ENCODE data around the gene CENPV. TPM values are rescaled to one million over a fixed set of nuclear protein-coding genes. Genes with fewer than 3 reads are reported as not detected.

The CENPV gene
- total and polyA plus RNA-seq, 2 of the 13 experiments (the other 11 are each of a cell fraction or from before 2014, with no cell fraction given) = 193 to 292 TPM

DNA sequence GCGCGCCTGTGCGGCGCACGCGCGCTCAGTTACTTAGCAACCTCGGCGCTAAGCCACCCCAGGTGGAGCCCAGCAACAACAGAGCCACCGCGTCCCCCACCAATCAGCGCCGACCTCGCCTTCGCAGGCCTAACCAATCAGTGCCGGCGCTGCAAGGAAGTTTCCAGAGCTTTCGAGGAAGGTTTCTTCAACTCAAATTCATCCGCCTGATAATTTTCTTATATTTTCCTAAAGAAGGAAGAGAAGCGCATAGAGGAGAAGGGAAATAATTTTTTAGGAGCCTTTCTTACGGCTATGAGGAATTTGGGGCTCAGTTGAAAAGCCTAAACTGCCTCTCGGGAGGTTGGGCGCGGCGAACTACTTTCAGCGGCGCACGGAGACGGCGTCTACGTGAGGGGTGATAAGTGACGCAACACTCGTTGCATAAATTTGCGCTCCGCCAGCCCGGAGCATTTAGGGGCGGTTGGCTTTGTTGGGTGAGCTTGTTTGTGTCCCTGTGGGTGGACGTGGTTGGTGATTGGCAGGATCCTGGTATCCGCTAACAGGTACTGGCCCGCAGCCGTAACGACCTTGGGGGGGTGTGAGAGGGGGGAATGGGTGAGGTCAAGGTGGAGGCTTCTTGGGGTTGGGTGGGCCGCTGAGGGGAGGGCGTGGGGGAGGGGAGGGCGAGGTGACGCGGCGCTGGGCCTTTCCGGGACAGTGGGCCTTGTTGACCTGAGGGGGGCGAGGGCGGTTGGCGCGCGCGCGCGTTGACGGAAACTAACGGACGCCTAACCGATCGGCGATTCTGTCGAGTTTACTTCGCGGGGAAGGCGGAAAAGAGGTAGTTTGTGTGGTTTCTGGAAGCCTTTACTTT is 27.6 kb upstream of the CENPV start, which contains the start of gene UBB (continued):
- TF ChIP-seq SP1 (IDR thresholded peaks at IDR 0.05) = no peak
- peak; percentile 84 for TF ChIP-seq SP1 (CRISPR knock-in tag; IDR thresholded peaks at IDR 0.05)
- TF ChIP-seq, protein P1, sequence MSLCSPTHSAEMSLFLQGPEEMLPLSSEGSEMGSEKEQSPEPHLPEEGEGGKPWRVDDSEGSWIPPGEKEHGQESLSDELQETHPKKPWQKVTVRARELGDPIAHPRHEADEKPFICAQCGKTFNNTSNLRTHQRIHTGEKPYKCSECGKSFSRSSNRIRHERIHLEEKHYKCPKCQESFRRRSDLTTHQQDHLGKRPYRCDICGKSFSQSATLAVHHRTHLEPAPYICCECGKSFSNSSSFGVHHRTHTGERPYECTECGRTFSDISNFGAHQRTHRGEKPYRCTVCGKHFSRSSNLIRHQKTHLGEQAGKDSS (CRISPR knock-in tag; IDR thresholded peaks at IDR 0.05; ENCODE audit: borderline replicate concordance, low read depth) = peak; percentile 70; the same call in 1 of the 2 replicates
- TF ChIP-seq, protein P2, sequence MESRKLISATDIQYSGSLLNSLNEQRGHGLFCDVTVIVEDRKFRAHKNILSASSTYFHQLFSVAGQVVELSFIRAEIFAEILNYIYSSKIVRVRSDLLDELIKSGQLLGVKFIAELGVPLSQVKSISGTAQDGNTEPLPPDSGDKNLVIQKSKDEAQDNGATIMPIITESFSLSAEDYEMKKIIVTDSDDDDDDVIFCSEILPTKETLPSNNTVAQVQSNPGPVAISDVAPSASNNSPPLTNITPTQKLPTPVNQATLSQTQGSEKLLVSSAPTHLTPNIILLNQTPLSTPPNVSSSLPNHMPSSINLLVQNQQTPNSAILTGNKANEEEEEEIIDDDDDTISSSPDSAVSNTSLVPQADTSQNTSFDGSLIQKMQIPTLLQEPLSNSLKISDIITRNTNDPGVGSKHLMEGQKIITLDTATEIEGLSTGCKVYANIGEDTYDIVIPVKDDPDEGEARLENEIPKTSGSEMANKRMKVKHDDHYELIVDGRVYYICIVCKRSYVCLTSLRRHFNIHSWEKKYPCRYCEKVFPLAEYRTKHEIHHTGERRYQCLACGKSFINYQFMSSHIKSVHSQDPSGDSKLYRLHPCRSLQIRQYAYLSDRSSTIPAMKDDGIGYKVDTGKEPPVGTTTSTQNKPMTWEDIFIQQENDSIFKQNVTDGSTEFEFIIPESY (CRISPR knock-in tag; IDR thresholded peaks at IDR 0.05) = no peak
- no peak for TF ChIP-seq KLF13 (CRISPR knock-in tag; IDR thresholded peaks at IDR 0.05)
- no peak for TF ChIP-seq RARA (CRISPR knock-in tag; IDR thresholded peaks at IDR 0.05)
- TF ChIP-seq JDP2 (CRISPR knock-in tag; IDR thresholded peaks at IDR 0.05; ENCODE audit: borderline replicate concordance) = no peak
- TF ChIP-seq FOXA1 (IDR thresholded peaks at IDR 0.05) = no peak
- TF ChIP-seq FOXA1 (CRISPR knock-in tag; IDR thresholded peaks at IDR 0.05) = peak; percentile 88
- TF ChIP-seq, protein P3, sequence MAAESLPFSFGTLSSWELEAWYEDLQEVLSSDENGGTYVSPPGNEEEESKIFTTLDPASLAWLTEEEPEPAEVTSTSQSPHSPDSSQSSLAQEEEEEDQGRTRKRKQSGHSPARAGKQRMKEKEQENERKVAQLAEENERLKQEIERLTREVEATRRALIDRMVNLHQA (CRISPR knock-in tag; IDR thresholded peaks at IDR 0.05) = no peak; the same call in 1 of the 2 replicates
- TF ChIP-seq CAMTA2 (CRISPR knock-in tag; IDR thresholded peaks at IDR 0.05; ENCODE audit: borderline replicate concordance) = no peak
- no peak for TF ChIP-seq NFE2L1 (CRISPR knock-in tag; IDR thresholded peaks at IDR 0.05; ENCODE audit: borderline replicate concordance)
- TF ChIP-seq CREM (IDR thresholded peaks at IDR 0.05) = peak; percentile 92
- 0 out of 2 replicates have a peak, but pooled peaks have one; percentile 58 for TF ChIP-seq CREM (CRISPR knock-in tag; IDR thresholded peaks at IDR 0.05)
- TF ChIP-seq ZNF44 (CRISPR knock-in tag; IDR thresholded peaks at IDR 0.05) = no peak
- TF ChIP-seq, protein P4, sequence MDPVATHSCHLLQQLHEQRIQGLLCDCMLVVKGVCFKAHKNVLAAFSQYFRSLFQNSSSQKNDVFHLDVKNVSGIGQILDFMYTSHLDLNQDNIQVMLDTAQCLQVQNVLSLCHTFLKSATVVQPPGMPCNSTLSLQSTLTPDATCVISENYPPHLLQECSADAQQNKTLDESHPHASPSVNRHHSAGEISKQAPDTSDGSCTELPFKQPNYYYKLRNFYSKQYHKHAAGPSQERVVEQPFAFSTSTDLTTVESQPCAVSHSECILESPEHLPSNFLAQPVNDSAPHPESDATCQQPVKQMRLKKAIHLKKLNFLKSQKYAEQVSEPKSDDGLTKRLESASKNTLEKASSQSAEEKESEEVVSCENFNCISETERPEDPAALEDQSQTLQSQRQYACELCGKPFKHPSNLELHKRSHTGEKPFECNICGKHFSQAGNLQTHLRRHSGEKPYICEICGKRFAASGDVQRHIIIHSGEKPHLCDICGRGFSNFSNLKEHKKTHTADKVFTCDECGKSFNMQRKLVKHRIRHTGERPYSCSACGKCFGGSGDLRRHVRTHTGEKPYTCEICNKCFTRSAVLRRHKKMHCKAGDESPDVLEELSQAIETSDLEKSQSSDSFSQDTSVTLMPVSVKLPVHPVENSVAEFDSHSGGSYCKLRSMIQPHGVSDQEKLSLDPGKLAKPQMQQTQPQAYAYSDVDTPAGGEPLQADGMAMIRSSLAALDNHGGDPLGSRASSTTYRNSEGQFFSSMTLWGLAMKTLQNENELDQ (CRISPR knock-in tag; IDR thresholded peaks at IDR 0.05; ENCODE audit: borderline replicate concordance) = no peak
- TF ChIP-seq, protein P5, sequence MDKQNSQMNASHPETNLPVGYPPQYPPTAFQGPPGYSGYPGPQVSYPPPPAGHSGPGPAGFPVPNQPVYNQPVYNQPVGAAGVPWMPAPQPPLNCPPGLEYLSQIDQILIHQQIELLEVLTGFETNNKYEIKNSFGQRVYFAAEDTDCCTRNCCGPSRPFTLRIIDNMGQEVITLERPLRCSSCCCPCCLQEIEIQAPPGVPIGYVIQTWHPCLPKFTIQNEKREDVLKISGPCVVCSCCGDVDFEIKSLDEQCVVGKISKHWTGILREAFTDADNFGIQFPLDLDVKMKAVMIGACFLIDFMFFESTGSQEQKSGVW (CRISPR knock-in tag; IDR thresholded peaks at IDR 0.05; ENCODE audit: borderline replicate concordance) = no peak
- TF ChIP-seq, protein P6, sequence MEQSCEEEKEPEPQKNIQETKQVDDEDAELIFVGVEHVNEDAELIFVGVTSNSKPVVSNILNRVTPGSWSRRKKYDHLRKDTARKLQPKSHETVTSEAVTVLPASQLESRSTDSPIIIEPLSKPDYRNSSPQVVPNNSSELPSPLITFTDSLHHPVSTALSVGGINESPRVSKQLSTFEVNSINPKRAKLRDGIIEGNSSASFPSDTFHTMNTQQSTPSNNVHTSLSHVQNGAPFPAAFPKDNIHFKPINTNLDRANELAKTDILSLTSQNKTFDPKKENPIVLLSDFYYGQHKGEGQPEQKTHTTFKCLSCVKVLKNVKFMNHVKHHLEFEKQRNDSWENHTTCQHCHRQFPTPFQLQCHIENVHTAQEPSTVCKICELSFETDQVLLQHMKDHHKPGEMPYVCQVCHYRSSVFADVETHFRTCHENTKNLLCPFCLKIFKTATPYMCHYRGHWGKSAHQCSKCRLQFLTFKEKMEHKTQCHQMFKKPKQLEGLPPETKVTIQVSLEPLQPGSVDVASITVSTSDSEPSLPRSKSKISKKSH (CRISPR knock-in tag; IDR thresholded peaks at IDR 0.05; ENCODE audit: borderline replicate concordance) = peak; percentile 35
- no peak for TF ChIP-seq ZNF329 (CRISPR knock-in tag; IDR thresholded peaks at IDR 0.05; ENCODE audit: low read depth)
- TF ChIP-seq, protein P7, sequence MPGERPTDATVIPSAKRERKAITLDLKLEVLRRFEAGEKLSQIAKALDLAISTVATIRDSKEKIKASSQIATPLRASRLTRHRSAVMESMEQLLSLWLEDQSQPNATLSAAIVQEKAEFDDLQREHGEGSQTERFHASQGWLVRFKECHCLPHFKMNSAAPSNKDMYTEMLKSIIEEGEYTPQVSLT (CRISPR knock-in tag; IDR thresholded peaks at IDR 0.05; ENCODE audit: borderline replicate concordance, low read depth) = no peak

All from HepG2 (cell line).